ENCODE data around the gene KLF14. TPM values are rescaled to one million over a fixed set of nuclear protein-coding genes. Genes with fewer than 3 reads are reported as not detected.

The KLF14 gene
- total and polyA plus RNA-seq, 9 of the 15 experiments (the other 6 are each of a cell fraction or from before 2014, with no cell fraction given) = 0.03 TPM; not detected in 8

DNA sequence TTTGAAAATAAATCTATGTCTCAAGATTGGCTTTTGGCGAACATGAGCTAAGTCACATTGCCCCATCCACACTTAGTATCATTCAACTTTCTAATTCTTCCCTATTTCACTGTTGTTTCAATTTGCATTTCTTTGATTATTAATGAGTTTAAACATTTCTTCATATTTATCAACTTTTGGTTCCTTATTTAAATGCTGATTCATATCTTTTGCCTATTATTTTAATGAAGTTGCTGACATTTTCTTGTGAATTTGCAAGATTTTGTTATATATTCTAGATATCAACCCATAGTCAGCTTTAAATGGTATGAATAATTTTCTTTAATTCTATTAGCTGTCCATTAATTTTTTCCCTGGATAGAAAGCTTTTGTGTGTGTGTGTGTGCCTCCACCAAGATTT, 33.2 kb downstream of the KLF14 start (continued):
- peak; percentile 46; the same call in 1 of the 2 replicates for TF ChIP-seq MAFG (tag; conservative IDR thresholded peaks at IDR 0.05)
- peak; percentile 84 for TF ChIP-seq ZNF316 (IDR thresholded peaks at IDR 0.05)
- TF ChIP-seq, protein P1, sequence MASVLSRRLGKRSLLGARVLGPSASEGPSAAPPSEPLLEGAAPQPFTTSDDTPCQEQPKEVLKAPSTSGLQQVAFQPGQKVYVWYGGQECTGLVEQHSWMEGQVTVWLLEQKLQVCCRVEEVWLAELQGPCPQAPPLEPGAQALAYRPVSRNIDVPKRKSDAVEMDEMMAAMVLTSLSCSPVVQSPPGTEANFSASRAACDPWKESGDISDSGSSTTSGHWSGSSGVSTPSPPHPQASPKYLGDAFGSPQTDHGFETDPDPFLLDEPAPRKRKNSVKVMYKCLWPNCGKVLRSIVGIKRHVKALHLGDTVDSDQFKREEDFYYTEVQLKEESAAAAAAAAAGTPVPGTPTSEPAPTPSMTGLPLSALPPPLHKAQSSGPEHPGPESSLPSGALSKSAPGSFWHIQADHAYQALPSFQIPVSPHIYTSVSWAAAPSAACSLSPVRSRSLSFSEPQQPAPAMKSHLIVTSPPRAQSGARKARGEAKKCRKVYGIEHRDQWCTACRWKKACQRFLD (CRISPR knock-in tag; IDR thresholded peaks at IDR 0.05) = no peak
- no peak for TF ChIP-seq PRPF4 (IDR thresholded peaks at IDR 0.05; ENCODE audit: insufficient read depth, low read depth, low read length, poor library complexity, severe bottlenecking)
- no peak for TF ChIP-seq CEBPG (CRISPR knock-in tag; IDR thresholded peaks at IDR 0.05)
- TF ChIP-seq CEBPG (tag; conservative IDR thresholded peaks at IDR 0.05 in 1 of 2, IDR thresholded peaks at IDR 0.05 in 1 of 2) = 0 out of 4 replicates have a peak, but pooled peaks of 1 of the 2 experiments have one; percentile 7

DNA sequence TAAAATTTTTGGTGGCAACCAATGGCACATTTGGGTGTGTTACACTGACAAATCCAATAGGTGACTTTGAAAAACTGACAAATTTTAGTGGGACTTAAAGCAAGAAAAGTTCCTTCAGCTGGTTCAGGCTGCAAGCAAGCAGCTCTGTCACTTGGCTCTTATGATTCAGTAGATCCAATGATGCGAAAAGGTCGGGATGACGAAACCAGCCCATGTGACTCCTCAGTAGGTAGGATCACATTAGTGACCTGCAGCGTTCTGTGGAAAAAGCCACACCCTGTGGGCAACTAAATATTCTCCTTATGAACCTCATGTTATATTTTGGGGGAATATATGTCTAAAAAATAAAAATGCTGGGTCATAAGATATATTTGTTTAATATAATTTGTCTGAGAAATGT, 34.3 kb downstream of the KLF14 start:
- Histone ChIP-seq H3K4me2 (ENCODE audit: insufficient read depth, low read length) (no peak overlapping the region), H3K4me1 (replicated peaks in 1 of 2; ENCODE audit: control insufficient read depth in 2 of 2, insufficient read depth in 2 of 2, low read length in 2 of 2) (no peaks in the 10 kb centered on the region), H3K27me3 (ENCODE audit: control insufficient read depth in 2 of 2, insufficient read depth in 2 of 2, low read length in 2 of 2) (peaks cover 0 to 4% of the 10 kb centered on the region in 2 experiments; a peak in 2 of 5 replicates), H3K79me2 (ENCODE audit: control insufficient read depth, insufficient read depth, low read length) (no peaks in the 10 kb centered on the region), H3K9me3 (replicated peaks; ENCODE audit: control insufficient read depth, insufficient read depth, low read depth, low read length) (no peaks in the 10 kb centered on the region), H3K9me1 (ENCODE audit: control insufficient read depth, insufficient read depth, low read length) (no peaks in the 10 kb centered on the region), H3K9ac (ENCODE audit: insufficient read depth in 1 of 2, low read depth in 2 of 2, low read length in 2 of 2) (no peak overlapping the region), H3K36me3 (ENCODE audit: control insufficient read depth, insufficient read depth, low read length) (no peaks in the 10 kb centered on the region), H2AFZ (ENCODE audit: low read depth, low read length) (no peak overlapping the region), H3K4me3 (no peak overlapping the region), H4K20me1 (replicated peaks; ENCODE audit: control insufficient read depth, insufficient read depth, low read length) (no peaks in the 10 kb centered on the region), H3K27ac (ENCODE audit: extremely low read depth, low read depth, low read length) (no peak overlapping the region)
- BruUV-seq (replicated peaks) = no TSS peak
- intact Hi-C loops (cut with micrococcal nuclease) (loop anchor here (2.0 to 10.0 kb wide), 3 partner anchors 59 to 457 kb away; no protein-coding TSS in a partner anchor), in situ Hi-C loops (cut with MboI) (no loop called here)
- ChIA-PET CTCF (ENCODE audit: low intra/inter-chr PET ratio) (no interaction called here), POLR2A (interaction anchor here (1.3 kb wide), 1 partner anchor 16 kb away, joined by 6 read pairs; no protein-coding TSS in a partner anchor)
- peak; percentile 31; the same call in 1 of the 3 replicates for ATAC-seq
- 2% methylated on average over 4 of the region's 4 CpGs for WGBS (ENCODE audit: insufficient coverage, low coverage, missing lambda C conversion rate)
- DNase-seq (ENCODE audit: extremely low read depth in 1 of 4, low spot score in 3 of 4) = no peak
- FAIRE-seq = no peak
- TF ChIP-seq PRMT5 (CRISPR knock-in tag; IDR thresholded peaks at IDR 0.05) (no peak), RAD51 (IDR thresholded peaks at IDR 0.05; ENCODE audit: borderline replicate concordance, low read depth) (peak; percentile 31; the same call in 1 of the 2 replicates), CREM (IDR thresholded peaks at IDR 0.05; ENCODE audit: low read depth) (0 out of 2 replicates have a peak, but pooled peaks have one; percentile 13), CBX1 (IDR thresholded peaks at IDR 0.05; ENCODE audit: low read depth) (no peak), MYBL2 (IDR thresholded peaks at IDR 0.05; ENCODE audit: low read depth) (no peak), MYBL2 (CRISPR knock-in tag; IDR thresholded peaks at IDR 0.05; ENCODE audit: borderline replicate concordance) (no peak)
- TF ChIP-seq, protein P2, sequence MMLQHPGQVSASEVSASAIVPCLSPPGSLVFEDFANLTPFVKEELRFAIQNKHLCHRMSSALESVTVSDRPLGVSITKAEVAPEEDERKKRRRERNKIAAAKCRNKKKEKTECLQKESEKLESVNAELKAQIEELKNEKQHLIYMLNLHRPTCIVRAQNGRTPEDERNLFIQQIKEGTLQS (IDR thresholded peaks at IDR 0.05) = peak; percentile 33; the same call in 1 of the 2 replicates
- TF ChIP-seq, protein P2 (CRISPR knock-in tag; conservative IDR thresholded peaks at IDR 0.05) = no peak
- TF ChIP-seq, protein P3, sequence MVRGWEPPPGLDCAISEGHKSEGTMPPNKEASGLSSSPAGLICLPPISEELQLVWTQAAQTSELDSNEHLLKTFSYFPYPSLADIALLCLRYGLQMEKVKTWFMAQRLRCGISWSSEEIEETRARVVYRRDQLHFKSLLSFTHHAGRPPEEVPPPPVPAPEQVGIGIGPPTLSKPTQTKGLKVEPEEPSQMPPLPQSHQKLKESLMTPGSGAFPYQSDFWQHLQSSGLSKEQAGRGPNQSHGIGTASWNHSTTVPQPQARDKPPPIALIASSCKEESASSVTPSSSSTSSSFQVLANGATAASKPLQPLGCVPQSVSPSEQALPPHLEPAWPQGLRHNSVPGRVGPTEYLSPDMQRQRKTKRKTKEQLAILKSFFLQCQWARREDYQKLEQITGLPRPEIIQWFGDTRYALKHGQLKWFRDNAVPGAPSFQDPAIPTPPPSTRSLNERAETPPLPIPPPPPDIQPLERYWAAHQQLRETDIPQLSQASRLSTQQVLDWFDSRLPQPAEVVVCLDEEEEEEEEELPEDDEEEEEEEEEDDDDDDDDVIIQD (CRISPR knock-in tag; IDR thresholded peaks at IDR 0.05) = no peak
